DMS114 treated with DMSO at 0.1 percent for 48 hours (cell line): Measurements from ENCODE around the gene TRPC4AP.

ENCODE experiments used
- DNase-seq: peaks from one replicate; lab custom pipeline; 2025; ENCODE audit not compliant: unreplicated experiment; lab: John Stamatoyannopoulos, UW

Gene TRPC4AP

GRCh38 chr20:35003211-35004031, 89.2 kb downstream of the TRPC4AP start:
- DNase-seq: no peak

DNA sequence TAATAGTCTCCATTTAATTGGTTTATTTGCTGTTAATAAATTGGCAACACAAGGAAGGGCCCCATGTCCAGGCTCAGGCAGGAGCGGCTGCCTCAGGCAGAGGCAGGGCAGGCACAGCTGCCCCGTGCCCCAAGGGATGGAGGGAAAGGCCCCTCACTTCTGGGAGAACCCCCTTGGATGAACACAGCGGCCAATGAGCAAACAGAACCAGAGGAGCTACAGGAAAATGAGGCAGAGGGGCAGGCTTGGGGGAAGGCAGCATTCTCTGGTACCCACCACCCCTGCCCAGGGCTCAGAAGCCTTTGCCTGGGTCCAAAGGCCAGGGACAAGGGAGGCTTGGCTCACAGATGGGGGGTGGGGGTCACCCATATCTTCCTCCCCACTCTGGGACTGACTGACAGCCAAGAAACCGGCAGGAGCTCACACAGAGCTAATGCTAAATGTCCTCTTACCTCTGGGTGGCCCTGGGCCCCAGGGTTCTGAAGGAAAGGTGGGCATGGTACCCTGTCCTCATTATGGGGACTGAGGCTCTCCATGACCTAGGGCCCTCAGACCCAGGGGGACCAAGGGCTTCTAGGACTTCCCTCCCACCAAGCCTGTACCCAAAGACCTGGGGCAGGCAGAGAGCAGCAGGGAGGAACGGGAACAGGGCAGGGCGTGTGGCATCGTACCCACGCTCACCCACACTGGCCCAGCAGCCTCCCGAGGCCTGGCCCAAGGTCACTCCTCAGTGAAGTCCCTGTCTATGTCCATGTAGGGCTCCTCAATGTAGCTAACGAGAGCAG, 90.0 kb downstream of the TRPC4AP start:
- DNase-seq: no peak

DNA sequence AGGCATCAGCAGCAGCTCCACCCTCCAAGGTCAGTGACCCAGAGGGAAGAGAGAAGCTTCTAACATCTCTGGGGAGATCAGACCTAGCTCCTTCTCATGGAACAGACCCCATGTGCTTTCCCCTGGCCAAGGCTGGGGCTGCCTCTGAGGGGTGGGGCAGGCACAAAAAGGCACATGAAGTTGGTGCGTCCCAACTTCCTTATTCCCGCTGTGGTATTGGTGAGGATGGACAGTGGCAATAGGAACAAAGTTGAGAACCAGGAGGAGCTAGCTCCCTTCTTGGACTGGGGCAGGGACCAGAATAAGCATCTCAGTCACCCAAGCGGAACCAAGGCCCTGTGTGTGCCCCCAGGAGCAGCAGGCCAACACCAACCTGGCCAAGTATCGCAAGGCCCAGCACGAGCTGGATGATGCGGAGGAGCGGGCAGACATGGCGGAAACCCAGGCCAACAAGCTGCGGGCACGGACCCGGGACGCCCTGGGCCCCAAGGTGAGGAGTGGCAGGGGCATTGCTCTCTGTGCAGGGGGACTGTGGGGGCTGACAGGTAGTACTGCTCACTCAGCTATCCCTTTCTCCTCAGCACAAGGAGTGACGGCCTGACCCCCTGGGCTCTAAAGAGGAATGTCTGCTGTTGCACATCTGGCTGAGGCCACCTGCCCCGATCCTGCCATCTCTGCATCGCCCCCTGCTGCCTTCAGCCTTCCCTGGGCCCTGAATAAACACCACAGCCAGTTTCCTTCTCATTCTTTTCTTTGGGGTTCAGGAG, 90.8 kb downstream of the TRPC4AP start:
- no peak for DNase-seq

DNA sequence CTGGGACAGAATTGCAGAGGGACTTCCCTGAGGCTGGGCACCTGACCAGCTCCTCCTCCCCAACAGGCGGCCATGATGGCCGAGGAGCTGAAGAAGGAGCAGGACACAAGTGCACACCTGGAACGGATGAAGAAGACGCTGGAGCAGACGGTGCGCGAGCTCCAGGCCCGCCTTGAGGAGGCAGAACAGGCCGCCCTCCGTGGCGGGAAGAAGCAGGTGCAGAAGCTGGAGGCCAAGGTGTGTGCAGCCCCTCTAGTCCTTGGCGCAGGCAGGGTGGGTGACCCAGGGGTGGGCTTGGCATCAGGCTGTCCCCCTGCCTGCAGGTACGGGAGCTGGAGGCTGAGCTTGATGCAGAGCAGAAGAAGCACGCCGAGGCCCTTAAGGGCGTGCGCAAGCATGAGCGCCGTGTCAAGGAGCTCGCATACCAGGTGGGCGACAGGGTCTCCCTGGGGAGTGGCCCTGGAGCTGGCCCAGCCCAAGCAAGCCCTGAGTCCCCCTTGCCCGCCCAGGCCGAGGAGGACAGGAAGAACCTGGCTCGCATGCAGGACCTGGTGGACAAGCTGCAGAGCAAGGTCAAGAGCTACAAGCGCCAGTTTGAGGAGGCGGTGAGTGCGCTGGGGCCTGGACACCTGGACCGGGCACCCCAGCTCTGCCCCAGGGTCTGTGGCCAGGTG, 91.5 kb downstream of the TRPC4AP start:
- no peak for DNase-seq

- no peak for DNase-seq
These were observed 92.2 kb downstream of the TRPC4AP start for GRCh38 chr20:35000311-35000921.

- DNase-seq: no peak
These were observed 92.8 kb downstream of the TRPC4AP start for GRCh38 chr20:34999782-35000181.

DNA sequence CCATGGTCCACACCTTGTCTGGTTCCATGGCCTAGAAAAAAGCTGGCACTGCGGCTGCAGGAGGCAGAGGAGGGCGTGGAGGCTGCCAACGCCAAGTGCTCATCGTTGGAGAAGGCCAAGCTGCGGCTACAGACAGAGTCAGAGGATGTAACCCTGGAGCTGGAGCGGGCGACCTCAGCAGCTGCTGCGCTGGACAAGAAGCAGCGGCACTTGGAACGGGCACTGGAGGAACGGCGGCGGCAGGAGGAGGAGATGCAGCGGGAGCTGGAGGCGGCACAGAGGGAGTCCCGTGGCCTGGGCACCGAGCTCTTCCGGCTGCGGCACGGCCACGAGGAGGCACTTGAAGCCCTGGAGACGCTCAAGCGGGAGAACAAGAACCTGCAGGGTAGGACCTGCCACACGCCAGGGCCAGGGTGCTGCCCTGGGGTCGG, 93.6 kb downstream of the TRPC4AP start:
- DNase-seq: no peak

- DNase-seq: no peak
These were observed 94.2 kb downstream of the TRPC4AP start for GRCh38 chr20:34998331-34998950.

GRCh38 chr20:34997774-34998173, 94.8 kb downstream of the TRPC4AP start:
- no peak for DNase-seq

GRCh38 chr20:34997131-34997561, 95.5 kb downstream of the TRPC4AP start:
- no peak for DNase-seq

DNA sequence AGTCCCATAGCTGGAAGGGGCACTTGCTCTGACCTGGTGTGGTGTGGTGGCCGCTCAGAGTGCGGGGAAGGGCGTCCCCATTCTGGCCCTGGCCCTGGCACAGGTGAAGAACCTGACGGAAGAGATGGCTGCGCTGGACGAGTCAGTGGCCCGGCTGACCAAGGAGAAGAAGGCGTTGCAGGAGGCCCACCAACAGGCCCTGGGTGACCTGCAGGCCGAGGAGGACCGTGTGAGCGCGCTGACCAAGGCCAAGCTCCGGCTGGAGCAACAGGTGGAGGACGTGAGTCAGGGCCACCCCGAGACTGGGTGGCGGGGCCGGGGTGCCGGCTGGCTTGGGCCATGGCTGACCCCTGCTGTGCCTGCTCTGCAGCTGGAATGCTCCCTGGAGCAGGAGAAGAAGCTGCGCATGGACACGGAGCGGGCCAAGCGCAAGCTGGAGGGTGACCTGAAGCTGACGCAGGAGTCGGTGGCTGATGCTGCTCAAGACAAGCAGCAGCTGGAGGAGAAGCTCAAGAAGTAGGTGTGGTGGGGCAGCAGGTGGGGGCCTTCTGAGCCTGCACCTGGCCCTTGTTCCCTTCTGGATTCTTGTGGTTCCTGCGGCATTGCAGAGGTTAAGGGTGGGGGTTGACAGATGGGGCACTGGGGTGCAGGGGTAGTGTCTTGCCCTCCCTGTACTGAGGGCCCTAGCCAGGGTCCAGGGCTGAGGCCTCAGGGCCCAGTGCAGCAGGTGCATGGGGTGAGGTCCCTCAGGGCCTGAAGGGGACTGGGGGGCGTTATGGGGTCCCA, 96.2 kb downstream of the TRPC4AP start:
- no peak for DNase-seq

DNA sequence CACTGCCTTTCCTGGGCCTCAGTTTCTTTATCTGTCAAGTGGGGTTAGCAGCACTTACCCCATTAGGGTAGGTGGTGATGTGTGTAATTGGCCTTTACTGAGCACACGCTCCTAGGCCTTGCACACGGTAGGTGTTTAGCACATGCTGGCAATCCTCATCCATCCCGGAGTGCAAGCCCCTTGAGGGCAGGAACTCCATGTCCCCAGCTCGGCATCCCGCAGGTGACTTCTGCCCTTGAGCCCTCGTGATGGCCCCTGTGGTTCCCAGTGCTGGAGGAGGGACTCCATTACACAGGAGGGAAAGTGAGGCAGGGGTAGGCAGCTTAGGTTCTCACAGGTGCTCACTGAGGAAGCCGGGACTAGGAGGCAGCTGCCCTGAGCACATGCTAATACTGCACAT, 96.9 kb downstream of the TRPC4AP start:
- DNase-seq: no peak

DNA sequence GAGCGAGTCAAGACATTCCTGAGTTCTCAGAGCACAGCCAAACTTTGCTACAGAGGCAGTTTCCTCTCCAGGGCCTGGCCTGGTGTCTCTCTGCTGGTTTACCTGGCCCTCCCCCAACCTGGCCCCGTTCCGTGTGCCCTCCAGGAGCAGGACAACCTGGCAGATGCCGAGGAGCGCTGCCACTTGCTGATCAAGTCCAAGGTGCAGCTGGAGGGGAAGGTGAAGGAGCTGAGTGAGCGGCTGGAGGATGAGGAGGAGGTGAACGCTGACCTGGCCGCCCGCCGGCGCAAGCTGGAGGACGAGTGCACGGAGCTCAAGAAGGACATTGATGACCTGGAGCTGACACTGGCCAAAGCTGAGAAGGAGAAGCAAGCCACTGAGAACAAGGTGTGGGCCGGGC, 97.4 kb downstream of the TRPC4AP start:
- DNase-seq: no peak

DNA sequence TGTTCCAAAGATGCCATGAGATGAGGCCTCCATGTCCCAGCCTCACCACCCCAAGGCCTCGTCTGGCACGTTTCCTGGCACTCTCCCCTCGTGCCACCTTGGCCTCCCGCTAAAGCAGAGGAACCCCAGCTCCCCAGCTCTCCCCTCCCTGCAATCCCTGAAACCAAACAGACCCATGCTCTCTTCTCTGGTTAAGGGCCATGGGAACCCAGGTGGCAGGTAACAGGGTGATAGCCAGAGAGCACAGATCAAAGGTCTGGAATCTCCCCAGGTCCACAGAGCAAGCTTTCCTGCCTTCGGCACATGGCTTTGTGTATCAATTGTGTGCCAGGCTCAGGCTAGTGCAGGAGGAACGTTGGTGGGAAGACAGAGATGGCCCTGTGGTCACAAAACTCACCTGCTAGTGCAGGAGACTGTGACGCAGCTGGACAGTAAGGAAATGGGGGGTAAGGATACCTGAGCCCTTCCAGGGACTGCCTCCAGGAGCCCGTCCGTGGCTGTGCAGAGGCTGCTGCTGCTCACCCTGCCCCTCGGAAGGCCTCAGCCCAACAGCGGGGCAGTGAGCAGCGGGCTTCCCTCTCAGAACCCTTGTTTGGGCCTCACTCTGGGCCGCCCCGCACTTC, 98.0 kb downstream of the TRPC4AP start:
- DNase-seq: no peak

DNA sequence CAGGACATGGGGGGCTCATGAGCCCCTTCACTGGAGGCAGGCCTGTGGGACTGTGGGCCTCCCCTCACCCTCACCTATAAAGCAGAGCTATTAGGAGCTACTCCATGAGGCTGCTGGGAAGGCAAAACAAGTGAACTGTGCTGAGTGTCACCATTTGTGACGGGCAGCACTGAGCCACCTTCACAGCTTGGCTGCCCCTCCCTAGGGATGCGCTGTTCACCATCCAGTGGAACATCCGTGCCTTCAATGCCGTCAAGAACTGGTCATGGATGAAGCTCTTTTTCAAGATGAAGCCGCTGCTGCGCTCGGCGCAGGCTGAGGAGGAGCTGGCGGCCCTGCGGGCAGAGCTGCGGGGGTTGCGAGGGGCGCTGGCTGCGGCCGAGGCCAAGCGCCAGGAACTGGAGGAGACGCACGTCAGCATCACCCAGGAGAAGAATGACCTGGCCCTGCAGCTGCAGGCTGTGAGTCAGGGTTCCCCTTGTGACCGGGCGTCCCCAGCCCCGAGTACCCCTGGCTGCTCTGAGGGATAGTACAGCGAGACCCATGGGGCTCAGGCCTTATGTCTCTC, 98.6 kb downstream of the TRPC4AP start:
- no peak for DNase-seq

DNA sequence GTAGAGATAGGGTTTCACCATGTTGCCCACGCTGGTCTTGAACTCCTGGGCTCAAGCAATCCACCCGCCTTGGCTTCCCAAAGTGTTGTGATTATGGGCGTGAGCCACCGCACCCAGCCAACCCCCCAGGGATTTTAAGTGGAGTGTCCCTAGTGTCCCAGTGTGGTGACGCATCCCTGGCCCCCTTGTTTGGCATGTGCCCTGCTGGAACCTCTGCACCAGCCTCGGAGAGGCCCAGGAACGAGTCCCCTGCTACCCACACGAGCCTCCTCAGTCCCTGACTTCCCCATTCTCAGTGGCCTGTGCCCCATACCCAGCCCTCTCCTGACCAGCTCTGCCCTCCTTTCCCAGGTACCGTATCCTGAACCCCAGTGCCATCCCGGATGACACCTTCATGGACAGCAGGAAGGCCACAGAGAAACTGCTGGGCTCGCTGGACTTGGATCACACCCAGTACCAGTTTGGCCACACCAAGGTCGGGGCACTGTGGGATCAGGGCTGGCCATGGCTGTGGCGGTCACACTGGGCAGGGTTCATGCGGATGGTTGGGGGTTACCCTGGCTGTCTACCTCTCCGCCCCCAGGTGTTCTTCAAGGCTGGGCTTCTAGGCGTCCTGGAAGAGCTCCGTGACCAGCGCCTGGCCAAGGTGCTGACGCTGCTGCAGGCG, 99.7 kb downstream of the TRPC4AP start:
- DNase-seq: no peak

GRCh38 chr20:34990661-34991214, 101.9 kb downstream of the TRPC4AP start:
- no peak for DNase-seq

GRCh38 chr20:34990231-34990630, 102.4 kb downstream of the TRPC4AP start:
- DNase-seq: no peak
